Neuron (in vitro differentiated cells): Measurements from ENCODE around the gene ABLIM2.

Experiments used
- H2AFZ ChIP-seq: one replicate; pipeline ENCODE4 v1.6.1; 2013; ENCODE audit warnings: low read depth, mild to moderate bottlenecking, inconsistent platforms, low read length, moderate library complexity
- H3K27me3 ChIP-seq: one replicate; pipeline ENCODE4 v1.6.1; 2013; ENCODE audit warnings: low read length; ENCODE audit not compliant: insufficient read depth
- H3K36me3 ChIP-seq: one replicate; pipeline ENCODE4 v1.6.1; 2013; ENCODE audit warnings: low read length; ENCODE audit not compliant: insufficient read depth
- H3K4me1 ChIP-seq: one replicate; pipeline ENCODE4 v1.6.1; 2013; ENCODE audit warnings: low read length; ENCODE audit not compliant: insufficient read depth
- H3K4me3 ChIP-seq: 2 replicates; pipeline ENCODE4 v1.5.1; 2013; ENCODE audit warnings: mild to moderate bottlenecking, low read length, moderate library complexity
- H3K9me3 ChIP-seq: one replicate; pipeline ENCODE4 v1.6.1; 2013; ENCODE audit warnings: low read length

Gene ABLIM2

DNA sequence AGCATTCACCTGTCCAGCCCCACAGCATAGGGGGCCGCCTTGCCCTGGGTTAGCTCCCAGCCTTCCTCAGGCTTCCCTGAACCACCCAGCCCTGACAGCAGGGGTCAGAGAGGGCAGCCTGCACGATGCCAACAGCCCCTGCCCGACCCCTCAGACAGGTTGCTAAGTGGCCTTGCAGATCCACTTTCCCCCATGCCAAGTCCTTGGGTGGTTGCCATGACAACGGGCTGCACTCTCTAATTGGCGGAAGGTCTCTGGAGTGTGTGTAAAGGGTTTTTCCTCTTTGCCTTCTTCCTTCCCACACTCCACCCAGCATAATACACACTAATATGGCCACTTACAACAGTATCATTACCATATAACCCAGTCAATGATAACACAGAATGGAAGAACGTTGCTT lies 119.3 kb downstream of the ABLIM2 start:
- no peaks in the 10 kb centered on the region for H3K27me3 ChIP-seq
- H3K4me3 ChIP-seq = no peak overlapping the region
- peaks cover 9% of the 10 kb centered on the region for H3K4me1 ChIP-seq
- H2AFZ ChIP-seq = no peak overlapping the region
- no peaks in the 10 kb centered on the region for H3K36me3 ChIP-seq
- no peaks in the 10 kb centered on the region for H3K9me3 ChIP-seq

- H3K4me3 ChIP-seq = no peak overlapping the region
- no peak overlapping the region for H2AFZ ChIP-seq
Measured at GRCh38 chr4:8038719-8039251, 119.8 kb downstream of the ABLIM2 start.

GRCh38 chr4:8038083-8038482 lies 120.5 kb downstream of the ABLIM2 start:
- Histone ChIP-seq H3K4me1 (peaks cover 9% of the 10 kb centered on the region), H2AFZ (no peak overlapping the region), H3K4me3 (no peak overlapping the region), H3K9me3 (no peaks in the 10 kb centered on the region), H3K36me3 (no peaks in the 10 kb centered on the region), H3K27me3 (no peaks in the 10 kb centered on the region)

More at GRCh38 chr4:8038719-8039251, 119.8 kb downstream of the ABLIM2 start:
- H3K36me3 ChIP-seq = no peaks in the 10 kb centered on the region
- no peaks in the 10 kb centered on the region for H3K27me3 ChIP-seq
- no peaks in the 10 kb centered on the region for H3K9me3 ChIP-seq
- peaks cover 9% of the 10 kb centered on the region for H3K4me1 ChIP-seq

- H3K4me1 ChIP-seq = peaks cover 9% of the 10 kb centered on the region
- no peaks in the 10 kb centered on the region for H3K27me3 ChIP-seq
- no peak overlapping the region for H3K4me3 ChIP-seq
- H3K9me3 ChIP-seq = no peaks in the 10 kb centered on the region
- H2AFZ ChIP-seq = no peak overlapping the region
- no peaks in the 10 kb centered on the region for H3K36me3 ChIP-seq
Measured at GRCh38 chr4:8037150-8037769, 121.4 kb downstream of the ABLIM2 start.

DNA sequence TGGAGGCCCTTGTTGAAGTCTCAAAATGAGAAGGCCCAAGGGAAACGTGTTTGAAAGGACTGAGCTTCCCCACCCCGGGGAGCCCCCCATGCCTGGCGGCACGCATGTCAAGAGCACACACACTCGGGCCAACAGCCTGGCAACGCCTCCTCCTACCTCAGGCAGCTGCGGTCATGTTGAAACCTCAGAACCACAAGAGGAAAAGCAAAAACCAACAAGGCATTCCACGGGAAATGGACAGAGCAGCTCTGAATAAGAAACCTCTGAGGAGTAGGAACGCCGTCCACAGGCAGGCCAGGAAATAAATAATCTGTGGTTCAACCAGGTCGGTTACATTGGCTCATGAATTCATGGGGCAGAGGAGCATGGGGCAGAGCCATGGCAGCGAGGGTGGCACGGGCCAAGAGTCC lies 123.2 kb downstream of the ABLIM2 start:
- no peak overlapping the region for H2AFZ ChIP-seq
- no peaks in the 10 kb centered on the region for H3K36me3 ChIP-seq
- H3K4me1 ChIP-seq = peaks cover 9% of the 10 kb centered on the region
- no peak overlapping the region for H3K4me3 ChIP-seq
- H3K9me3 ChIP-seq = no peaks in the 10 kb centered on the region
- no peaks in the 10 kb centered on the region for H3K27me3 ChIP-seq

GRCh38 chr4:8033829-8034528 lies 124.6 kb downstream of the ABLIM2 start:
- Histone ChIP-seq H3K4me3 (no peak overlapping the region), H3K4me1 (peaks cover 2% of the 10 kb centered on the region)

GRCh38 chr4:8033067-8033755 lies 125.4 kb downstream of the ABLIM2 start:
- H2AFZ ChIP-seq = no peak overlapping the region
- H3K36me3 ChIP-seq = no peaks in the 10 kb centered on the region
- H3K4me1 ChIP-seq = no peaks in the 10 kb centered on the region
- H3K27me3 ChIP-seq = no peaks in the 10 kb centered on the region
- H3K9me3 ChIP-seq = no peaks in the 10 kb centered on the region
- H3K4me3 ChIP-seq = no peak overlapping the region

More at GRCh38 chr4:8033829-8034528, 124.6 kb downstream of the ABLIM2 start:
- no peaks in the 10 kb centered on the region for H3K27me3 ChIP-seq
- H2AFZ ChIP-seq = no peak overlapping the region
- H3K36me3 ChIP-seq = no peaks in the 10 kb centered on the region
- no peaks in the 10 kb centered on the region for H3K9me3 ChIP-seq

DNA sequence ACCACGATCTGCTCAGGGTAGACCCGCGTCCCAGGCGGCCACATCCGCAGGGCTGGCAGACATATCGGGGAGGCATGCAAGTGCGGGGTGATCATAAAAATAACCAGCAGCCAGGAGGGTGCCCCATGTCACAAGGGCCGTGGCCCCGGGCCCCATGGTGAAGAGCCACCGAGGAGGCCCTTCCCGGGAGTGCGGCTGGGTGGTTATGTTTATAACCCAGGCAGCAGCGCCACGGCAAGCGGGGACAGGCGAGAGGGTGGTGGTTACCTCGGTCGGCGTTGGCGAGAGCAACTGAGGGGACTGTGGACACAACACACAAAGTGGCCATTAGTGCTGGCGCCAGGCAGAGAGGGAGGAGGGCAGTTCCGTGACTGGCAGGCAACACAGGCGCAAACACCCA lies 126.2 kb downstream of the ABLIM2 start:
- Histone ChIP-seq H3K36me3 (no peaks in the 10 kb centered on the region), H3K4me3 (no peak overlapping the region), H3K27me3 (peaks cover 4% of the 10 kb centered on the region), H2AFZ (no peak overlapping the region), H3K9me3 (no peaks in the 10 kb centered on the region), H3K4me1 (no peaks in the 10 kb centered on the region)

DNA sequence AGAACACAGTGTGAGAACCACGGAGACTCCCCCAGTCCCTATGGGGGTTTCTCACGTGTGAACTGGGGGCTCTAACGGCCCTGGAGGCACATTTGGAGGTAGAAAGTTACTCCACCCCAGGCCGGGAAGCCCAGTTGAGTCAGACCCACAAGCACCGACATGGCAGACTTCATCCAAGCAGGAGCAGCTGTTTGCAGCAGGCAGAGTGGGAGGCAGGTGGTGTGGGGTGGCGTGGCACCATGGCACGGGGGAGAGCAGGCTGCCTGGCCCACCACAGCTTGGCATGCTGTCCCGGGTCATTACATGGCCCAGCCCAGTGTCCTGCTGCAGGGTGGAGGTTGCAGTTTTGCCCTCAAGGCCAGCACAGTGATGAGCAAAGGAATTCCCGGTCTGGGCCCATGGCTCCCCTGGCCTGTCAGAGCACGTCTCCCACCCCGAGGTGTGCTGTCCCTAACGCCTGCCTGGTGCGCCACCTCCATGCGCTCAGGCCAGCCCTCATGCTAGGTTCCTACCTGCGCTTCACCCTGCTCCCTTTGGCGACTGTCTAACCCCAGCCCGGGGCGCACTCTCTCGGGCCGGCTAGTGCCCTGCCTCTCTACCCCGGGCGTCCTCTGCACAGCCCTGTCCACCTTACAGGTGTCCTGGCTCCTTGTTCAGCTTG lies 128.4 kb downstream of the ABLIM2 start:
- H3K4me1 ChIP-seq = no peaks in the 10 kb centered on the region
- no peak overlapping the region for H2AFZ ChIP-seq
- no peaks in the 10 kb centered on the region for H3K36me3 ChIP-seq
- no peaks in the 10 kb centered on the region for H3K9me3 ChIP-seq
- H3K27me3 ChIP-seq = peaks cover 5% of the 10 kb centered on the region
- no peak overlapping the region for H3K4me3 ChIP-seq

GRCh38 chr4:8029689-8030088 lies 128.9 kb downstream of the ABLIM2 start:
- H3K27me3 ChIP-seq = peaks cover 5% of the 10 kb centered on the region
- H2AFZ ChIP-seq = no peak overlapping the region
- no peaks in the 10 kb centered on the region for H3K9me3 ChIP-seq
- no peaks in the 10 kb centered on the region for H3K36me3 ChIP-seq
- no peaks in the 10 kb centered on the region for H3K4me1 ChIP-seq
- no peak overlapping the region for H3K4me3 ChIP-seq

- H2AFZ ChIP-seq = no peak overlapping the region
- no peaks in the 10 kb centered on the region for H3K9me3 ChIP-seq
- H3K4me1 ChIP-seq = no peaks in the 10 kb centered on the region
- H3K36me3 ChIP-seq = no peaks in the 10 kb centered on the region
- H3K27me3 ChIP-seq = peaks cover 5% of the 10 kb centered on the region
- no peak overlapping the region for H3K4me3 ChIP-seq
Measured at GRCh38 chr4:8028884-8029568, 129.6 kb downstream of the ABLIM2 start.

DNA sequence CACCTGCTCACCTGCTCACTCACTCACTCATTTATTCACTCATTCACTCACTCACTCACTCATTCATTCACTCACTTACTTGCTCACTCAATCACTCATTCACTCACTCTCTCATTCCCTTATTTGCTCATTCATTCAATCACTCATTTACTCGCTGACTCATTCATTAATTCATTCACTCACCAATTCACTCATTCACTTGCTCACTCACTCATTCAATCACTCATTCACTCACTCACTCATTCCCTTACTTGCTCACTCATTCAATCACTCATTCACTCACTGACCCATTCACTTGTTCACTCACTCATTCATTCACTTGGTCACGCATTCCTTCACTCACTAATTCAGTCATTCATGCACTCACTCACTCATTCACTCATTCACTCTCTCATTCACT lies 130.2 kb downstream of the ABLIM2 start:
- Histone ChIP-seq H2AFZ (no peak overlapping the region), H3K4me1 (no peaks in the 10 kb centered on the region), H3K9me3 (no peaks in the 10 kb centered on the region), H3K4me3 (no peak overlapping the region), H3K27me3 (peaks cover 9% of the 10 kb centered on the region), H3K36me3 (no peaks in the 10 kb centered on the region)
